HCT116 (cell line): ENCODE measurements around the gene BSPRY.

ENCODE experiments used
- CTCF ChIP-seq, 3 experiments: fragments of 200-600 bp in 1 of 3; sonication (generic) in 1 of 3; IDR thresholded peaks in 2 of 3; conservative IDR thresholded peaks in 1 of 3; 2 replicates each; pipeline ENCODE4 v1.5.1; 2012 to 2017; ENCODE audit warnings: low read depth in 2 of 3, low read length in 2 of 3, antibody characterized with exemption in 1 of 3, borderline replicate concordance in 1 of 3, control low read depth in 1 of 3, mild to moderate bottlenecking in 1 of 3, mixed read lengths in 1 of 3, mixed run types in 1 of 3, moderate library complexity in 1 of 3; ENCODE audit not compliant: insufficient read depth in 1 of 3
- MAX ChIP-seq: IDR thresholded peaks from 2 replicates; pipeline ENCODE4 v1.6.1; 2012
- TCF7L2 ChIP-seq: IDR thresholded peaks from 2 replicates; pipeline ENCODE4 v1.7.0; 2011; ENCODE audit warnings: borderline replicate concordance, inconsistent platforms; ENCODE audit not compliant: insufficient read depth, insufficient read length; ENCODE audit errors: extremely low read depth

- TF ChIP-seq CTCF (IDR thresholded peaks at IDR 0.05 in 2 of 3, conservative IDR thresholded peaks at IDR 0.05 in 1 of 3; ENCODE audit: borderline replicate concordance in 1 of 3, insufficient read depth in 1 of 3, low read depth in 2 of 3, low read length in 2 of 3): no peak
- TF ChIP-seq MAX: no peak
- no peak for TF ChIP-seq TCF7L2
These were observed 34.1 kb upstream of the BSPRY start for GRCh38 chr9:113315231-113315630.
